Measurements from ENCODE around the gene ARF1.

DNA sequence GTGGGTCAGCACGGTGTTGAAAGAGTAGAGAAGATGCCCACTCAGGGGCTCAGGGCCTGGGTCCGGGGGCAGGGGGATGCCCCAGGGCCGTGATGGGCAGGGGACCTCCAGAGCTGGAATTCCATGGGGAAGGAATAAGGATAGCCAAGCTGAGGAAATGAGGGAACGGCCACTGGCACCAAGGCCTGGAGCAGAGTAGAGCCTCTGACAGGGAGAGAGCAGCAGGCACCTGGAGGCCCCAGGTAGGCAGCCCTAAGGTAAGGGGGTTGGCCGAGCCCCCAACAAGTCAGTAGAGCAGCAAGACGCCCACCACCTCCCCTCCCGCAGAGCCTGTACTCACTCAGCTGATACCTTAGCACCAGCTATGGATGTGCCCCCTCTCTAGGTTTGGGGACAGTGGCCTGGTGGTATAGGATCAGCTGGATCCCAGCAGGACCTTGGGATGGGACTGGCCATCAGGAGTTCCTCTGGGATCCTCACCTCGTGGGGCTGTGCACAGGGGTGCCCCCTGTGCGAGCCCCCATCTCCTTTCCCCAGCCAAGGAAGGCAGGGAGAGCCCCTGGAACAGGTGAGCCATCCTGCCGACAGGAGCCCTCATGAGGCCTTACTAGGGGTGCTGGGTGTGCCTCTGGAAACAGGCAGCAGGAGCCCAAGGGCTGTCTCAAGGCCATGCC lies 21.0 kb upstream of the ARF1 start:
- TF ChIP-seq CTCF (IDR thresholded peaks at IDR 0.05; ENCODE audit: control extremely low read depth in 1 of 3, insufficient read depth in 1 of 3, low read depth in 1 of 3, low read length in 3 of 3): no peak
- no peak for TF ChIP-seq EZH2 (IDR thresholded peaks at IDR 0.05; ENCODE audit: low read depth, low read length, severe bottlenecking)
- no peak for TF ChIP-seq RAD21 (IDR thresholded peaks at IDR 0.05 in 1 of 2, conservative IDR thresholded peaks at IDR 0.05 in 1 of 2; ENCODE audit: low read depth in 2 of 2, low read length in 2 of 2)
- TF ChIP-seq POLR2A (IDR thresholded peaks at IDR 0.05; ENCODE audit: control extremely low read depth in 1 of 2, low read depth in 2 of 2, low read length in 2 of 2): no peak
- TF ChIP-seq SUZ12 (IDR thresholded peaks at IDR 0.05; ENCODE audit: low read length): no peak
- no peak for TF ChIP-seq YY1 (IDR thresholded peaks at IDR 0.05; ENCODE audit: low read depth, low read length)
- no peak for TF ChIP-seq GTF2F1 (IDR thresholded peaks at IDR 0.05; ENCODE audit: borderline replicate concordance, low read depth, low read length)
- TF ChIP-seq KDM1A (IDR thresholded peaks at IDR 0.05; ENCODE audit: borderline replicate concordance, low read length): no peak
- no peak for TF ChIP-seq POLR2AphosphoS5 (IDR thresholded peaks at IDR 0.05; ENCODE audit: low read depth, low read length)
- no peak for TF ChIP-seq CHD2 (IDR thresholded peaks at IDR 0.05; ENCODE audit: low read length)
- no peak for TF ChIP-seq HDAC2 (IDR thresholded peaks at IDR 0.05; ENCODE audit: borderline replicate concordance in 1 of 2, low read depth in 2 of 2, low read length in 2 of 2)
